Mononuclear cell (primary cell): ENCODE results near the gene SCARB1. TPM values are rescaled to one million over a fixed set of nuclear protein-coding genes. Genes with fewer than 3 reads are reported as not detected.

Experiments
- H3K27me3 ChIP-seq: 2 replicates; pipeline ENCODE4 v1.6.0; 2011; ENCODE audit warnings: low read length, control low read depth; ENCODE audit not compliant: insufficient read depth
- H3K4me1 ChIP-seq: 2 replicates; pipeline ENCODE4 v1.5.1; 2011; ENCODE audit warnings: mild to moderate bottlenecking, low read length, control low read depth; ENCODE audit not compliant: insufficient read depth
- H3K4me3 ChIP-seq: 2 replicates; pipeline ENCODE4 v1.5.1; 2011; ENCODE audit warnings: mild to moderate bottlenecking, low read length, moderate library complexity
- H3K9me3 ChIP-seq: 2 replicates; pipeline ENCODE4 v1.5.1; 2011; ENCODE audit warnings: low read depth, mild to moderate bottlenecking, control low read depth, low read length
- total RNA-seq: library from RNA; depleted of rRNA; stranded (reverse); fragments of >200 nt; gene quantifications from one replicate; pipeline ENCODE4 v1.2.3, GENCODE V29; 2012

The SCARB1 gene
- total RNA-seq, 1 donor, result 2.5 TPM

DNA sequence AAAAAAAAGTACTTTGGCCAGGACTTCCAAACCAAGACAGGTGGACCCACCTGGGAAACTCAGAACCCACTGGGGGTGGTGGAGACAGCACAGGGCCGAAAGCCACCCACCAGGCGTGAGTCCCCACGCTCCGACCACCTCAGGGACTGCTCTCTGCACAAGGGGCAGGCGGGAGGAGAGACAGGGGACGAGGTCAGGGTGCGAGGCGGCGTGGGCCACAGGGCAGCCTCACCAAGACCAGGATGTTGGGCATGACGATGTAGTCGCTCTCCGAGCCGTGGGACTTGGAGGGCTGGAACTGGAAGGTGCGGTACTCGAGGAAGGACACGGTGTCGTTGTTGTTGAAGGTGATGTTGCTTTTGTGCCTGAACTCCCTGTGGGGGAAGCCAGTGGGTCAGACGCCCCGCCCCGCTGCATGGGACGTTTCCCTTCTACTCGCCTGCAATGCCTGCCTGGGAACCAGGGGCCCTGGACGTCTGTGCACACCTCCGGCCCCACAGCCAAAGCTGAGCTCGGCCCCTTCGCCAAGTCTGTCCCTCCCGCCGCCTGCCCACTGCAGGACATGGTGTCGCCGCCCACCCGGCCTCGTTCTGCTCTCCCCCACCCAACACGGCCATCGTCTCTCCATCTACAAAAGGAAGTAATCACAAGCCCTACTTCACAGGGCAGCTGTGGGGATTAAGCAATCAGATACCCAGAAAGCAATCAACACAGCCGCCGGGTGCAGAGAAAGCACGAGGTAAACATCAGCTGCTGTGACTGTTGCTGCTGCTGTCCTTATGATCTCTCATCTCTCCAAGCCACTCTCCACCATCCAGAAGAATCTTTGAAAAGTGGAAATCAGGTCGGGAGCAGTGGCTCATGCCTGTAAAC lies 48.7 kb downstream of the SCARB1 start:
- Histone ChIP-seq H3K4me1 (no peaks in the 10 kb centered on the region), H3K27me3 (no peaks in the 10 kb centered on the region), H3K4me3 (no peak overlapping the region), H3K9me3 (no peaks in the 10 kb centered on the region)

GRCh38 chr12:124813782-124814181 lies 49.9 kb downstream of the SCARB1 start:
- Histone ChIP-seq H3K27me3 (no peaks in the 10 kb centered on the region), H3K9me3 (no peaks in the 10 kb centered on the region), H3K4me1 (no peaks in the 10 kb centered on the region), H3K4me3 (no peak overlapping the region)

GRCh38 chr12:124812979-124813378 lies 50.7 kb downstream of the SCARB1 start:
- H3K27me3 ChIP-seq, result no peaks in the 10 kb centered on the region
- H3K9me3 ChIP-seq, result no peaks in the 10 kb centered on the region
- no peak overlapping the region for H3K4me3 ChIP-seq
- no peaks in the 10 kb centered on the region for H3K4me1 ChIP-seq

- Histone ChIP-seq H3K4me1 (no peaks in the 10 kb centered on the region), H3K4me3 (no peak overlapping the region), H3K9me3 (no peaks in the 10 kb centered on the region), H3K27me3 (no peaks in the 10 kb centered on the region)
Measured at GRCh38 chr12:124812356-124812755, 51.3 kb downstream of the SCARB1 start.

DNA sequence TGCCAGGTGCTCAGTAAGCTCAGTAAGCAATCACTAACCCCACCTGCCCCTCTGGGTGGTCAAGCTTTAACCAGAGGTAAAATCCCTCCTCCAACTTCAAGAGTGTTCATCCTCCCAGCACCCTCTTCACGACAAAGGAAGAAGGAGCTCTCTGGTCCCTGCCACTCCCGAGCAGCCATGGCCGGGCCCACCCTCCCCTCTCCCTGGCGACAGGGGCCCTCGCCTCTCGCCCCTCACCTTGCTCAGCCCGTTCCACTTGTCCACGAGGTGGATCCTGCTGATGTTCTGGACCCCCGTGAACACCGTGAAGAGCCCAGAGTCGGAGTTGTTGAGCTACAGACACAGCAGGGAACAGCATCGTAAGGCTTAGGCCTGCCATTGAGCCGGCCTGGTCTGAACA lies 52.0 kb downstream of the SCARB1 start:
- Histone ChIP-seq H3K4me1 (no peaks in the 10 kb centered on the region), H3K27me3 (no peaks in the 10 kb centered on the region), H3K4me3 (no peak overlapping the region), H3K9me3 (no peaks in the 10 kb centered on the region)

DNA sequence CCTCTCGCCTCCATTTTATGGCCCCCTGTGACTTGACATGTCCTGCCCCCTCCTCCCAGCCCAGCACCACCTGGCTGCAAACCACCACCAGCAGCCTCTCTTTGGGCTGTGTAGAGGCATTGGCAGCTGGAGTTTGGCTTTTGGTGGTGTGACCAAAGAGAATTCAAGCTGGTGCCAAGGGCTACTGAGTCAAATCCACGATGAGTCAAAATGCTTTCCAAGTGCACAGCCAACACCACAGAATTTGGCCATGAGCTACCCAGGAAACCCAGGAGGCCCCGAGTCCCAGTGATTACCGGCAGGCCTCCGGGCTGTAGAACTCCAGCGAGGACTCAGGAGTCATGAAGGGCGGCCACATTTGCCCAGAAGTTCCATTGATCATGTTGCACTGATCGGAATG lies 53.8 kb downstream of the SCARB1 start:
- H3K27me3 ChIP-seq, result no peaks in the 10 kb centered on the region
- H3K4me1 ChIP-seq, result no peaks in the 10 kb centered on the region
- H3K9me3 ChIP-seq, result no peaks in the 10 kb centered on the region
- H3K4me3 ChIP-seq, result no peak overlapping the region

GRCh38 chr12:124809391-124809790 lies 54.3 kb downstream of the SCARB1 start:
- H3K9me3 ChIP-seq, result no peaks in the 10 kb centered on the region
- no peaks in the 10 kb centered on the region for H3K27me3 ChIP-seq
- no peaks in the 10 kb centered on the region for H3K4me1 ChIP-seq
- H3K4me3 ChIP-seq, result no peak overlapping the region

DNA sequence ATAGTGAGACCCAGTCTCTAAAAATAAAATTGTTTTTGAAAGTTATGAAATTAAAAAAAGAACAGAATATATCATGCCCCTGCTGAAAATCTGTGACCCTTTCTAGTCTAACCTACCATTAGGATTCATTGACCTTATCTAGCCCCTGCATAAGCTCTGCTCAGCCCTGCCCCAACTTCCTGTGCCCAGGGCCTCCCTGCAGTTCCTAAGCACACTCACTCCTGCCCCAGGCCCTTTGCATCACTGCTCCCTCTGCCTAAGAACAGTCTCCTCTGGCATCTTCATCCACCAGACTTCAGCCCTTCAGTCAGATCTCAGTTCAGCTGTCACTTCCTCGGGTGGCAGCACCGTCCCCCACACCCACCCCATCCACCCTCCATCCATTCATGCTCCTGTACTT lies 55.4 kb downstream of the SCARB1 start:
- Histone ChIP-seq H3K27me3 (no peaks in the 10 kb centered on the region), H3K4me1 (no peaks in the 10 kb centered on the region), H3K4me3 (no peak overlapping the region), H3K9me3 (no peaks in the 10 kb centered on the region)

DNA sequence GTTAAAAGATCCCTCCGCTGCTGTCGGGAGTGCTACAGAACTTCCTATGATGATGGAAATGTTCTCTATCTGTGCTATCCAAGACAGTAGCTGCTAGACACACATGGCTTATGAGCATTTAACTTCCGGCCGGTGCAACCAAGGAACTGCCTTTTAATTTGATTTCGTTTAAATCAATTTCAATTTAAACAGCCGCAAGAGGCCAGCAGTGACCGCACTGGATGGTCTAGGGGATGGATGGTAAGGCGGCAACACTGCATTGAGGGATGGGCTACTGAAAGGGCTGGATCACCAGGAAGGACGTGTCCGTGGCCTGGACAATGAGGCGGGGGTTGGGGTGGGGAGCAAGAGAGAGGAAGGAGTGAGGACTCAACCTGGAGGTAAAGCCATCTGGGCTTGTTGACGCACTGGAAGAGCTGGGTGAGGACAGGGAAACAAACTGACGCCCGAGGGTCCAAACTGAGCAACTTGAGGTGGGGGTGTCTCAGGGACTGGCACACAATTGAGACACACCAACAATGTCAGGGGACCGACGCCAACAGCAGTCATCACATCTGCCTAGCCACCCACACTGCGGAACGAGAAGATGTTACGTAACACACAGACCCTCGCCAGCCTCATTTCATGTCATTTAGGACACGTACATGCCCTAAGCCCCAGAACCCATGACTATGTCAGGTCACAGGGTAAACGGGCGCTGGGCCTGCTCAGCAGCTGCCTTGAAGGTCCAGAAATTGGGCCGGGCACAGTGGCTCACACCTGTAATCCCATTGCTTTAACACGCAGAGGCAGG lies 57.6 kb downstream of the SCARB1 start:
- Histone ChIP-seq H3K4me3 (no peak overlapping the region), H3K9me3 (no peaks in the 10 kb centered on the region), H3K27me3 (no peaks in the 10 kb centered on the region), H3K4me1 (no peaks in the 10 kb centered on the region)

DNA sequence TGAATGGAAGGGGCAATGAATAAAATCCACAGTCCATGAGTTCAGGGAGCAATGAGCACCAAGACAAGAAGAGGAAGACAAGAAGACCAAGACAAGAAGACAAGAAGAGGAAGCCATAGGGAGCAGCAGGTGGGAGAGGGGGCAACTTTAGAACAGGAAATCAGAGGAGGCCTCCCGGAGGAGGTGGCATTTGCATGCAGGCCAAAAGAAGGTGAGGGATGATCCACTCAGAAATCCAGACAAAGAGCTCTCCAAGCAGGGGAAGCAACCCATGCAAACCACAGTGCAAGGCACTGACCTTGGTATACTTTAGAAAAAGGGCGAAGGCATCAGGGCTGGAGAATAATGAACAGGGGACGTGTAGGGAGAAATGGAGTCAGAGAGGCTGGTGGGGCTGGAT lies 58.6 kb downstream of the SCARB1 start:
- no peaks in the 10 kb centered on the region for H3K27me3 ChIP-seq
- H3K9me3 ChIP-seq, result no peaks in the 10 kb centered on the region
- no peaks in the 10 kb centered on the region for H3K4me1 ChIP-seq
- H3K4me3 ChIP-seq, result no peak overlapping the region

GRCh38 chr12:124804011-124804621 lies 59.5 kb downstream of the SCARB1 start:
- Histone ChIP-seq H3K27me3 (no peaks in the 10 kb centered on the region), H3K4me3 (no peak overlapping the region), H3K9me3 (no peaks in the 10 kb centered on the region), H3K4me1 (no peaks in the 10 kb centered on the region)

GRCh38 chr12:124802361-124802760 lies 61.3 kb downstream of the SCARB1 start:
- Histone ChIP-seq H3K4me3 (no peak overlapping the region), H3K27me3 (no peaks in the 10 kb centered on the region), H3K4me1 (peaks cover 4% of the 10 kb centered on the region), H3K9me3 (no peaks in the 10 kb centered on the region)

DNA sequence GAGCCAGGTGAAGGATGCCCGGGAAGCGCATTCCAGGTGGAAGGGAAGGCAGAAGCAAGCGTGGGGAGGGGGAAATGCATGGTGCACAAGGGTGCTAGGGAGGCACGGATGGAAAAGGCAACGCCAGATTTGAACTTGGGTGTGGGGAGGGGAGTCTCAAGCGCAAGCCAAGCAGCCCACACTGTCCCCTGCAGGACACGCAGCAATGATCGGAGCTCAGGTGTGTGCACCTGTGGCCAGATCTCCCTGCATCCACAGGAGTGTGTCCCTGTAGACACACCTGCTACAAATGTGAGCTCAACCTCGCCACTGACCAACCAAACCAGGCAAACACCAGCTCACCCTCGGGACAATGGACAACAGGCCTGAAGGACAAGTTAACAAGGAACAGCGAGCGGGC lies 63.2 kb downstream of the SCARB1 start:
- no peaks in the 10 kb centered on the region for H3K9me3 ChIP-seq
- no peak overlapping the region for H3K4me3 ChIP-seq
- H3K27me3 ChIP-seq, result no peaks in the 10 kb centered on the region

GRCh38 chr12:124797321-124797720 lies 66.3 kb downstream of the SCARB1 start:
- no peak overlapping the region for H3K4me3 ChIP-seq
- no peaks in the 10 kb centered on the region for H3K27me3 ChIP-seq
- H3K4me1 ChIP-seq, result peaks cover 24% of the 10 kb centered on the region
- H3K9me3 ChIP-seq, result no peaks in the 10 kb centered on the region

More for the DNA sequence above, 63.2 kb downstream of the SCARB1 start:
- H3K4me1 ChIP-seq, result peaks cover 22% of the 10 kb centered on the region

GRCh38 chr12:124796303-124796960 lies 67.2 kb downstream of the SCARB1 start:
- Histone ChIP-seq H3K4me1 (peaks cover 24% of the 10 kb centered on the region), H3K9me3 (no peaks in the 10 kb centered on the region), H3K27me3 (no peaks in the 10 kb centered on the region), H3K4me3 (no peak overlapping the region)
